ES-I3 (cell line): ENCODE data around the gene TMEM202.
"Not testable (repeated sequence)": the region's sequence is repeated elsewhere in the genome, so short reads cannot be mapped to it uniquely, and the experiment has no call there.

Experiments used
- H3K36me3 ChIP-seq: 2 replicates; pipeline ENCODE4 v1.6.1; 2013; ENCODE audit warnings: mild to moderate bottlenecking, low read length, control low read depth, moderate library complexity; ENCODE audit not compliant: insufficient read depth
- H3K4me1 ChIP-seq: 2 replicates; pipeline ENCODE4 v1.6.1; 2013; ENCODE audit warnings: mild to moderate bottlenecking, control low read depth, low read length; ENCODE audit not compliant: insufficient read depth
- H3K9ac ChIP-seq: 2 replicates; pipeline ENCODE4 v1.6.1; 2013; ENCODE audit warnings: low read depth, mild to moderate bottlenecking, low read length, moderate library complexity
- H3K9me3 ChIP-seq: 2 replicates; pipeline ENCODE4 v1.6.1; 2013; ENCODE audit warnings: mild to moderate bottlenecking, low read length, moderate library complexity; ENCODE audit not compliant: control insufficient read depth, insufficient read depth

TMEM202 gene

DNA sequence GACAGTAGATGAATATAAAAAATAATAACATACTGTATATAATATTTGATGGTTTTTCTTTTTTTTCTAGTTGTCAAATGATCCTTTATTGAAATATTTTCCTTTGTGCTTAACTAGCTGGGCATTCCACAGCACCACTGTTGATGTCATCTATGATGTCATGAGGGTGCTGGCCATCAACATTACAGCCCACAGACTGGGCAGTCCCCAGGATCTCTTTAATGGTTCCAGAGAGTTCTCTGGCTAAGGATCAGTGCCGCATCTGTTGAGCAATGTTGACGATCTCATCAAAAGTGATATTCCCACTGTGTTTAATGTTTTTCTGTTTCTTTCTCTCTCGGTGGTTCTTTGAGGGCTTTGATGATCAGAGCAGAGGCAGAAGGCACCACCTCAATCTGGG, 19.0 kb upstream of the TMEM202 start:
- H3K36me3 ChIP-seq, H3K9ac ChIP-seq, H3K4me1 ChIP-seq, H3K9me3 ChIP-seq: not testable (repeated sequence)

DNA sequence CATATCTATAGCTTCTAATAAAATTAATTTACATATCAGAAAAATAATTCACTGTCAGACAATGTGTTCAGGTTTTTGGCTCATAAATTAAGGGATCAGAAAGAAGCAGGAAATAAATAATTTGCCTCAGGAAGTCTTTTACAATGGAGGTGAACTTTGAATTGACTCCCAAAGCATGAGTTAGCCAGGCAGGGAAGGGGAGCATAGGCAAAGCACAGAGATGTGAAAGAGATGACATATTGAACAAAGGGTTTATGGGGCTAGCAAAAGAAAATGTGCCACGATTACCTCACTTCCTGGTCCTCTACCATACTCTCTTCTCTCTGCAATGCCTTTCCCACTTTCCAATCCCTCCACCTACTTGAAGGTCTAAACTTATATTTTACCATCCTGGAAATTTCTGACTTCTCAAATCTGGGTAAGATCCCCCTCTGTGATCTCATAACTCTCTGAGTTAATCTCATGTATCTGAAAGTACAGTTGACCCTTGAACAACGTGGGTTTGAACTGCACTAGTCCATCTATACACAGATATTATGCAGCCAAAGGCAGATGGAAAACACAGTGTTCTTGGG, 18.2 kb upstream of the TMEM202 start:
- Histone ChIP-seq H3K9me3 (no peaks in the 10 kb centered on the region), H3K9ac (no peak overlapping the region), H3K36me3 (no peaks in the 10 kb centered on the region), H3K4me1 (peaks cover 4% of the 10 kb centered on the region; the same call in 1 of the 2 replicates)

DNA sequence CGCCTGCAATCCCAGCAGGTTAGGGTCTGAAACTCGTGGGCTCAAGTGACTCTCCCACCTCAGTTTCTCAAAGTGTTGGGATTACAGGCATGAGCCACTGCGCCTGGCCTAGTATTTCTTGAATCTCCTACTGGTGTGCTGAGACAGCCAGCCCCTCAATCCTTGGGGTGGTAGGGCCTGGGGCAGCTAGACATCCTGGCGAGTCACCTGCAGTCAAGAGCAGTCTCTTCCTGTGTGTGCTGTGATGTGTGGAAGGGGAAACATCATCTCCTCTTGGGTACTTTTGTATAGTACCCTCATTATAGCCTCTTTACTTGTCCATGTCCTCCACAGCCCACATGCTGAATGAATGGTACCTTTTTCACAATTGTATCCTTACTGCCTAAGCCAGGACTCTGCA, 17.4 kb upstream of the TMEM202 start:
- Histone ChIP-seq H3K9me3 (no peaks in the 10 kb centered on the region), H3K9ac (no peak overlapping the region), H3K36me3 (no peaks in the 10 kb centered on the region), H3K4me1 (peaks cover 4% of the 10 kb centered on the region; the same call in 1 of the 2 replicates)

DNA sequence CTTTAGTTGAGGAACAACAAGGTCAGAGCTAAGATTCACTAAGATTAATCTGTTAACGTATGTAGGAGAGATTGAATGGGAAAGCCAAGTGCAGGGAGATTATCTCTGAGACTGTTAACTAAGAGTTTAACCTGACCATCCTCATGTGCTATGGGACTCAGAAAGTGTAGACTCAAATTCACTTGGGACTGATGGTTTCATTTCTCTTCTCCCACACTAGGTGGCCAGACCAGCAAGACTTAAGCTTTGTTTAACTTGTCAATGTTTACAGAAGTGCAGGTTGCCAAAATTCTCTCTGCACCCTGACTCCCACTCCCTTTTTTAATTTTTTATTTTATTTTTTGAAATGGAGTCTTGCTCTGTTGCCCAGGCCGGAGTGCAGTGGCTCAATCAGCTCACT, 16.0 kb upstream of the TMEM202 start:
- Histone ChIP-seq H3K9me3 (no peaks in the 10 kb centered on the region), H3K4me1 (no peaks in the 10 kb centered on the region), H3K36me3 (no peaks in the 10 kb centered on the region), H3K9ac (no peak overlapping the region)

DNA sequence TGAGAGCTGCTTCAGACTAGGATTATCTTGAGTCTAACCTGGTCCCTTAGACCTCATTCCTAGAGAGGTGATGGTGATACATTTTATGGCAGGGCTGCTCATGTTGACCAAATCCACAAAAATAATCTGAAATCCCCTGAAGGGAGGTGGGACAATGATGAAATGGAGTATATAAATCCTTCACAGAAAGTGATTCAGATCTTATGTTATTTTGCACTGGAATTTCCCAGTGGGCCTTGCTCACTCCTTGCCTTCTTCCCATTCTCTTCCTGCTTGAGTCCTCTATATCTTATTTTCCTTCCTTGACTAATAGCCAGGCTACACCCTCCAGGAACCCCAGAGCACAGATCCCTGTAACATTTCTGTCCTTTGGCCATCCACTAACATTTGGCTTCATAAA, 10.4 kb upstream of the TMEM202 start:
- H3K9ac ChIP-seq: no peak overlapping the region
- no peaks in the 10 kb centered on the region for H3K36me3 ChIP-seq
- H3K9me3 ChIP-seq: no peaks in the 10 kb centered on the region
- no peaks in the 10 kb centered on the region for H3K4me1 ChIP-seq

DNA sequence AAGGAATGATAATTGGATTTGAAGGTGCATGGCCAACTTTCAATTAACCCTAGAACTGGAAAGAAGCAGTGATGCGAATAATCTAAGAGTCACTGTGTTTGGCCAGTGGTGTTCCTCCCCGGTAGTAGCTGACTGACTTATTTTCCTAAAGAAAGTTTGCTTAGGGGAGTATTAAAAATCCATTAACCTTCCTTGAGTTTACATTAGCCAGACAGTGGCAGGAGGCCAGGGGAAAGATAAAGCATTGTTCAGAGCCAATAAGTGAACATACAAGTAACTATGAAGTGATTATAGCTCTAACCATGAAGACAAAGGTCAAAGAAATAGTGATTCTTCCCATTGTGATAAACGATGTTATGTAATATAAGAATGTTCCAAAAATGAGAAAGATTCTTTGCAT, 8.9 kb upstream of the TMEM202 start:
- no peak overlapping the region for H3K9ac ChIP-seq
- H3K36me3 ChIP-seq: no peaks in the 10 kb centered on the region
- no peaks in the 10 kb centered on the region for H3K4me1 ChIP-seq
- no peaks in the 10 kb centered on the region for H3K9me3 ChIP-seq

DNA sequence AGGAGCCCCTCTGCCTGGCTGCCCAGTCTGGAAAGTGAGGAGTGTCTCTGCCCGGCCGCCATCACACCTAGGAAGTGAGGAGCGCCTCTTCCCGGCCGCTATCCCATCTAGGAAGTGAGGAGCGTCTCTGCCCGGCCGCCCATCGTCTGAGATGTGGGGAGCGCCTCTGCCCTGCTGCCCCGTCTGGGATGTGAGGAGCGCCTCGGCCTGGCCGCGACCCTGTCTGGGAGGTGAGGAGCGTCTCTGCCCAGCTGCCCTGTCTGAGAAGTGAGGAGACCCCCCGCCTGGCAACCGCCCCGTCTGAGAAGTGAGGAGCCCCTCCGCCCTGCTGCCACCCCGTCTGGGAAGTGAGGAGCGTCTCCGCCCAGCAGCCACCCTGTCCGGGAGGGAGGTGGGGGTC, 1.8 kb upstream of the TMEM202 start:
- H3K9me3 ChIP-seq, H3K4me1 ChIP-seq, H3K36me3 ChIP-seq, H3K9ac ChIP-seq: not testable (repeated sequence)

DNA sequence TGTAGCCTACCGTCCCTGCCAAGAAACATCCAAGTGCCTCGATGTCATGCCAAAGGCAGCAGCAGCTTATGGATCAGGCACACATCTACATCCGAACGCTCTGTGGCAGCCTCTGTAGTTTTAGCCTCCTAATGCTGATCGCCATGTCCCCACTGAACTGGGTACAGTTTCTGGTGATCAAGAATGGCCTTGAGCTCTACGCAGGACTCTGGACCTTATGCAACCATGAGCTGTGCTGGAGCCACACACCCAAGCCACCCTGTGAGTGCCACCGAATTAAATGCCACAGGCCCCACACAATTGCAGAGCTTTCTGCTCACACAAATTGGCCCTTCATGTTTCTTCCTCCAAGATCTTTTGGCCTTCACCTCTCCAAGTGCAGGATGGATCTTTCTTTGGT, 543 bp downstream of the TMEM202 start:
- Histone ChIP-seq H3K4me1 (no peaks in the 10 kb centered on the region), H3K36me3 (no peaks in the 10 kb centered on the region), H3K9me3 (no peaks in the 10 kb centered on the region), H3K9ac (no peak overlapping the region)

DNA sequence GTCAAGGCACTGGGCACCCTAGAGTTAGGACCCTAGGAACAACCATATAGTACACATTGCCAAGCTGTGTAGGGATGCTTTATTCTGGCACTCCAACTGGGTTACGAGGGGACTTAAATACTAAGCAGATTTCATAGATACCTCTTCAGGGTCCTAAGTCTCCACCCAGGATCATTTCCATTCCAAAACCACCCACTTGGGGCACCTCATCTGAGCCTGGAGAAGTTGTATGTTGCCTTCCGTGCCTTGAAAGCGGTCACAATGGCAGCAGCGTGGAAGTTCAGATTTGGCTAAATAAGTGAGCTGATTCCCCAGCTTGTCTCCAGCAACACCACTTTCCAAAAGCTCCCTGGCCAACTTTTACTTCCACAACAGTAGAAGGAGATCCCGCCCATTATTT, 4.6 kb downstream of the TMEM202 start:
- H3K36me3 ChIP-seq: no peaks in the 10 kb centered on the region
- H3K9me3 ChIP-seq: no peaks in the 10 kb centered on the region
- H3K4me1 ChIP-seq: no peaks in the 10 kb centered on the region
- H3K9ac ChIP-seq: no peak overlapping the region

DNA sequence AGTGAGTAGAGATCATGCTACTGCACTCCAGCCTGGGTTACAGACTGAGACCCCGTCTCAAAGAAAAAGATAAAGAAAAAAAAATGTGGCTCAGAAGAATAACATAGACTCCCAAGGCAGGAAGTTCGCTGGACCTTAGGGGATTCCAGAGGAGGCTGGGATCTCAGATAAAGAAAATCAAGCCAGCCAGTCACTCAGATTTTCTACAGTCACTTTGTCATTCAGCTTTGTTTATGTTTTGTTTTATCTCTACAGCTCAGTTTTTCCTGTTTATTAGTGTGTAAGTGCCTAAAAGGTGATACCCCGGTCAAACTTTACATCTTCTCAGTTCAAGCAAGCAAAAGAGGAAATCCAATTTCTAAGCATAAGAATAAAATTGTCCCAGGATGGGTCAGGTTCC, 6.3 kb downstream of the TMEM202 start:
- Histone ChIP-seq H3K9ac (no peak overlapping the region), H3K36me3 (no peaks in the 10 kb centered on the region), H3K4me1 (no peaks in the 10 kb centered on the region), H3K9me3 (no peaks in the 10 kb centered on the region)

DNA sequence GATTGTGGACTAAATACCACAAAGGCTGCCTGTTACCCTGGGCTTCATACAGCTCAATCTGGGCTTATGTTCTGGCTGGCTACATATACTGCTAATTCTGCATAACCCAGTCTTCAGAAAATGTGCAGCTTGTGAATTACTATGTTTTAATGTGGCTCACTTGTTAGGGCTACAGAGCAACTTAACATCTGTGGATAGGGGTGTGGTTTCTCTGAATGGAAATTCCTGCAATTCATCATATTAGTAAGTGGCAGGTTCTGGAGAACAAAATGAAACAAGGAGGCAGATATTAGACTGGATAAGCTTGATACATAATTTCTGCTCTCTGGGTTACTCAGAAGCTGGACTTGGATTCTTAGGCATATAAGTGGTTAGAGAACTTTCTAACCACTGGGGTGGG, 6.7 kb downstream of the TMEM202 start:
- Histone ChIP-seq H3K9ac (no peak overlapping the region), H3K4me1 (no peaks in the 10 kb centered on the region), H3K9me3 (no peaks in the 10 kb centered on the region), H3K36me3 (no peaks in the 10 kb centered on the region)

DNA sequence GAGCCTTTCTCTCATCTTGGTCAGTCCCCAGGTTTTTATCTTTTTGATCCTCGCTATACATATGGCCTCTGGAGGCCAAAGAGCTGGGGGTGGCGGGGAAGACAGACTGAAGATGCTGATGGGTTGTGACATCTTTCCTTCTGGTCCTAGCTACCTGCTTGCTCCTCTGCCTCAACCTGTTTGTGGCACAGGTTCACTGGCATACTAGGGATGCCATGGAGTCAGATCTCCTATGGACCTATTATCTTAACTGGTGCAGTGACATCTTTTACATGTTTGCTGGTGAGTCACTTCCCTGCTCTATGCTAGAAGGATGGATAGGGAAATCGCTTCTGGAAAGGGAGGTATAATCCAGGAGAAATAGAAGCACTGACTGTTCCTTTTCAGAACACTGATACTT, 8.8 kb downstream of the TMEM202 start:
- Histone ChIP-seq H3K9ac (no peak overlapping the region), H3K4me1 (no peaks in the 10 kb centered on the region), H3K9me3 (no peaks in the 10 kb centered on the region), H3K36me3 (no peaks in the 10 kb centered on the region)

DNA sequence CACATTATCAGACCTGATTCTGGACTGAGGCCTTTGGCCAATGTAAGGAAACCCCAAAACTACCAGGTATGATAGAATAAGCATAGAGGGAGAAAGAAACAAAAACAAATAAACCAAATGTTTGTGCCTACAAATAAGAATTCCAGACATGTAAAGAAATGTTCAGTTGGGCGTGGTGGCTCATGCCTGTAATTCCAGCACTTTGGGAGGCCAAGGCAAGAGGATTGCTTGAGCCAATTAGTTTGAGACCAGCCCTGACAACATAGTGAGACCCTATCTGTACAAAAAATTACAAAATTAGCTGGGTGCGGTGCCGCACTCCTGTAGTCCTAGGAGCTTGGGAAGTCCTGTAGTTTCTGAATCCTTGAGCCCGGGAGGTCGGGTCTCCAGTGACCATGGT, 13.0 kb downstream of the TMEM202 start:
- Histone ChIP-seq H3K9ac (no peak overlapping the region), H3K4me1 (no peaks in the 10 kb centered on the region), H3K36me3 (no peaks in the 10 kb centered on the region), H3K9me3 (no peaks in the 10 kb centered on the region)

DNA sequence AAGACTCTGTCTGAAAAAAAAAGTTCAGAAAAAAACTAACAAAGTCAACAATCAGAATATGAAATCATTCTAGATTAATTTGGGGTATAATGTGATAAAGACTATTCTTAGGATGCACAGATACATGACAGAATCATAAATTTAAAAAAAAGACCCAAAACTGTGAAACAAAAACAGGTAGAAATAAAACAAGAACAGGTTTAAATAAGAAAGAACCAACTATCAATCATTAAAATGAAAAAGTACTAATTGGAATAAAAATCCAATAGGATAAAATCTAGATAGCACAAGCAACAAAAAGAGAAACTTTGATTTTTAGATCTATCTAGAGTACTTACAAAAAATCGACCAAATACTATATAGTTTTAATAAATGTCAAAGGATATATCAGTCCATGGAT, 13.4 kb downstream of the TMEM202 start:
- no peaks in the 10 kb centered on the region for H3K36me3 ChIP-seq
- H3K4me1 ChIP-seq: no peaks in the 10 kb centered on the region
- no peaks in the 10 kb centered on the region for H3K9me3 ChIP-seq
- no peak overlapping the region for H3K9ac ChIP-seq

DNA sequence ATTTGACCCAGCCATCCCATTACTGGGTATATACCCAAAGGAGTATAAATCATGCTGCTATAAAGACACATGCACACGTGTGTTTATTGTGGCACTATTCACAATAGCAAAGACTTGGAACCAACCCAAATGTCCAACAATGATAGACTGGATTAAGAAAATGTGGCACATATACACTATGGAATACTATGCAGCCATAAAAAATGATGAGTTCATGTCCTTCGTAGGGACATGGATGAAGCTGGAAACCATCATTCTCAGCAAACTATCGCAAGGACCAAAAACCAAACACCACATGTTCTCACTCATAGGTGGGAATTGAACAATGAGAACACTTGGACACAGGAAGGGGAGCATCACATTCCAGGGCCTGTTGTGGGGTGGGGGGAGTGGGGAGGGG, 15.2 kb downstream of the TMEM202 start:
- not testable (repeated sequence) for H3K9ac ChIP-seq, H3K9me3 ChIP-seq, H3K36me3 ChIP-seq, H3K4me1 ChIP-seq

DNA sequence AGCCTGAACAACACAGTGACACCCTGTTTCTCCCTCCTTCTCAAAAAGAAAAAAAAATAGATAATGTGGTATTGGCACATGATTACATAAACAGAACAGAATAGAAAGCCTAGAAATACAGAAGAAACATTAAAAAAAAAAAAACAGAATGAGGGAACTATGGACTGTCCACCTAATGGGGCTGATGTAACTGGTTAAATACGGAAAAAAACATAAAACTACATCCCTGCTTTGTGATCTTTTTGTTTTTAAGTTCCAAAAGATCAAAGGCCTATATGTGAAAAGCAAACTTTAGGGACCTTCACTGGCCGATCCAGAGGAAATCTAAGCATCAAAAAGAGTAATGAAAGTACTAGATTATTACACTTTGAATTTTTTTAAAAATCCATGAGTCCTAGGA, 17.2 kb downstream of the TMEM202 start:
- H3K9ac ChIP-seq: no peak overlapping the region
- no peaks in the 10 kb centered on the region for H3K9me3 ChIP-seq
- no peaks in the 10 kb centered on the region for H3K36me3 ChIP-seq
- H3K4me1 ChIP-seq: no peaks in the 10 kb centered on the region
